Activated naive CD4-positive, alpha-beta T cell treated with anti-CD3 and anti-CD28 coated beads for 36 hours (primary cell): ENCODE measurements around the gene TRAPPC6A. TPM values are rescaled to one million over a fixed set of nuclear protein-coding genes. Genes with fewer than 3 reads are reported as not detected.
A peak's percentile ranks its signal among the peaks of the same experiment; 100 is the strongest.

Source experiments
- CTCF ChIA-PET: fragments of 350-600 bp; sonication (Branson Sonifier 250); formaldehyde crosslinking; loops from one replicate; lab custom pipeline; 2021; ENCODE audit warnings: antibody characterized with exemption; lab: Charles Lee
- DNase-seq: peaks from one replicate; pipeline ENCODE4 v3.0.0-alpha.2; 2020
- H3K27ac Mint-ChIP-seq: one replicate; pipeline ENCODE4 v1.8.0; 2021; ENCODE audit warnings: mild to moderate bottlenecking, mixed read lengths
- H3K27me3 Mint-ChIP-seq: one replicate; pipeline ENCODE4 v1.8.0; 2021; ENCODE audit warnings: low read depth, mixed read lengths
- H3K36me3 Mint-ChIP-seq: one replicate; pipeline ENCODE4 v1.8.0; 2021; ENCODE audit warnings: low read depth, mixed read lengths
- H3K4me1 Mint-ChIP-seq: one replicate; pipeline ENCODE4 v1.8.0; 2021; ENCODE audit warnings: low read depth, mixed read lengths
- H3K4me3 Mint-ChIP-seq: one replicate; pipeline ENCODE4 v1.8.0; 2021; ENCODE audit warnings: mild to moderate bottlenecking, moderate library complexity, mixed read lengths
- H3K9me3 Mint-ChIP-seq: one replicate; pipeline ENCODE4 v1.8.0; 2021; ENCODE audit warnings: mixed read lengths
- intact Hi-C: fragments of 100-400 bp; cut with micrococcal nuclease; formaldehyde crosslinking; loops from one replicate; pipeline ENCODE4 v1.15.1; 2023
- total RNA-seq, 2 experiments: library from RNA; stranded (reverse); gene quantifications; one replicate each; pipeline ENCODE4 v1.2.3, GENCODE V29; 2021

TRAPPC6A gene, protein sequence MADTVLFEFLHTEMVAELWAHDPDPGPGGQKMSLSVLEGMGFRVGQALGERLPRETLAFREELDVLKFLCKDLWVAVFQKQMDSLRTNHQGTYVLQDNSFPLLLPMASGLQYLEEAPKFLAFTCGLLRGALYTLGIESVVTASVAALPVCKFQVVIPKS
- total RNA-seq: 10 to 100 TPM; 28.1 to 28.4 TPM

- Mint-ChIP-seq H3K27me3 (no peaks in the 10 kb centered on the region), H3K4me1 (peaks cover 46% of the 10 kb centered on the region)
- intact Hi-C loops: loop anchor here (1.0 to 10.0 kb wide), 11 partner anchors 14 to 517 kb away; partner anchors contain the start of genes BCL3, CLPTM1, ERCC2 and GEMIN7
Measured at GRCh38 chr19:45177817-45178261, at the start of gene TRAPPC6A. Gene TRAPPC6A, minus strand, starts transcription at chr19:45178237. Its CDS starts 19 bp downstream, at chr19:45178218.

DNA sequence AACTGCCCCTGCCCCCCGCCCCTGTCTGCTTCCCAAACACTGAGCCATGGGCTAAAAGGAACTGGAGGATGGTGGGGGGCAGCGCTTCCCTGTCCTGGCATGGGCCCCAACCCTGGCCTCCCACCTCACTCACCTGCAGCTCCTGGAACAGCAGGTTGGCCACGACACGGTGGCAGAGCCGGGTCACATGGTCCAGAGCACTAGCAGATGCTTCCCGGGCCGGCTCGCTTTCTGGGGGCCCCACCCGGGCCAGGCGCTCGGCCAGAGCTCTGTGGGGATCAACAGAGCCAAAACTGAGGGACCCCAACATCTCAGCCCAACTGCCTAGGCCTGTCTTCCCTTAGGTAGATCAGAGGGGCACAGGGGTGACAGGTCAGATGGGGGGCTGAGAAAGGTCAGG, 46.6 kb upstream of the TRAPPC6A start:
- no peaks in the 10 kb centered on the region for H3K9me3 Mint-ChIP-seq
- DNase-seq: no peak
- H3K4me1 Mint-ChIP-seq: no peaks in the 10 kb centered on the region
- H3K36me3 Mint-ChIP-seq: no peaks in the 10 kb centered on the region
- CTCF ChIA-PET: no interaction called here
- intact Hi-C loops: no loop called here
- no peak overlapping the region for H3K4me3 Mint-ChIP-seq
- peaks cover 14% of the 10 kb centered on the region for H3K27me3 Mint-ChIP-seq
- H3K27ac Mint-ChIP-seq: no peak overlapping the region

More at GRCh38 chr19:45177817-45178261, at the start of gene TRAPPC6A:
- H3K4me3 Mint-ChIP-seq: peak within 1 kb of the TSS; percentile 80
- DNase-seq: no peak
- CTCF ChIA-PET: interaction anchor here (0.7 to 1.4 kb wide), 4 partner anchors 9 to 176 kb away, joined by 3 read pairs; partner anchors contain the start of gene CLASRP
- H3K9me3 Mint-ChIP-seq: no peaks in the 10 kb centered on the region
- H3K27ac Mint-ChIP-seq: peak within 1 kb of the TSS; percentile 86
- H3K36me3 Mint-ChIP-seq: peaks cover 2% of the 10 kb centered on the region

DNA sequence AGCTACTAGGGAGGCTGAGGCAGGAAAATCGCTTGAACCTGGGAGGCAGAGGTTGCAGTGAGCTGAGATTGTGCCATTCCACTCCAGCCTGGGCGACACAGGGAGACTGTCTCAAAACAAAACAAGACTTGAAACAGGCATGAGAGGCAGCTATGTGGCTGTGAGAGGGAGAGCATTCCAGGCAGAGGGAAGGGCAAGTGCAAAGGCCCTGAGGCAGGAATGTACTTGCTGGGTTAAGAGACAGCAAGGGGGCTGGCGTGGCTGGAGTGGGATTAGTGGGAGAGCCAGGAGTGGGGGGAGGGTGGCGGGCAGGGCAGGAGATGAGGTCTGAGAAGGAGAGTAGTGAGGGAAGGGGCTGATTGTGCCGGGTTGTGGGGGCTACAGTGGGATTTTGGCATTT, 45.8 kb upstream of the TRAPPC6A start:
- no peak overlapping the region for H3K4me3 Mint-ChIP-seq
- H3K4me1 Mint-ChIP-seq: no peaks in the 10 kb centered on the region
- CTCF ChIA-PET: no interaction called here
- intact Hi-C loops: no loop called here
- H3K36me3 Mint-ChIP-seq: no peaks in the 10 kb centered on the region
- H3K27me3 Mint-ChIP-seq: peaks cover 14% of the 10 kb centered on the region
- H3K27ac Mint-ChIP-seq: no peak overlapping the region
- no peaks in the 10 kb centered on the region for H3K9me3 Mint-ChIP-seq
- no peak for DNase-seq

DNA sequence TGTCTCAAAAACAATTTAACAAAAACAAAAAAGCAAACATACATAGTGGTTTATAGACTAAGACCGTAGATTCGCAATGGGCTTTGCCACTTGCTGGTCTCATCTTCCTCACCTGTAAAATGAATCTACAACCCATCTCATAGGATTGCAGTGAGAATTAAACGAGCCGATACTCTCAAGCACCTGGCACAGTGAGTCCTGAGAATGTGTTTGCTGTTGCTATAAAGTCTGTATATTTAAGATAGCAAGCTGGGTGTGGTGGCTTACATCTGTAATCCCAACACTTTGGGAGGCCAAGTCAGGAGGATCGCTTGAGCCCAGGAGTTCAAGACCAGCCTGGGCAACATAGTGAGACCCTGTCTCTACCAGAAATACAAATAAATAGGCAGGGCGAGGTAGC, 44.7 kb upstream of the TRAPPC6A start:
- no peak overlapping the region for H3K4me3 Mint-ChIP-seq
- CTCF ChIA-PET: interaction anchor here (0.7 kb wide), 1 partner anchor 730 kb away, joined by 4 read pairs; no protein-coding TSS in a partner anchor

DNA sequence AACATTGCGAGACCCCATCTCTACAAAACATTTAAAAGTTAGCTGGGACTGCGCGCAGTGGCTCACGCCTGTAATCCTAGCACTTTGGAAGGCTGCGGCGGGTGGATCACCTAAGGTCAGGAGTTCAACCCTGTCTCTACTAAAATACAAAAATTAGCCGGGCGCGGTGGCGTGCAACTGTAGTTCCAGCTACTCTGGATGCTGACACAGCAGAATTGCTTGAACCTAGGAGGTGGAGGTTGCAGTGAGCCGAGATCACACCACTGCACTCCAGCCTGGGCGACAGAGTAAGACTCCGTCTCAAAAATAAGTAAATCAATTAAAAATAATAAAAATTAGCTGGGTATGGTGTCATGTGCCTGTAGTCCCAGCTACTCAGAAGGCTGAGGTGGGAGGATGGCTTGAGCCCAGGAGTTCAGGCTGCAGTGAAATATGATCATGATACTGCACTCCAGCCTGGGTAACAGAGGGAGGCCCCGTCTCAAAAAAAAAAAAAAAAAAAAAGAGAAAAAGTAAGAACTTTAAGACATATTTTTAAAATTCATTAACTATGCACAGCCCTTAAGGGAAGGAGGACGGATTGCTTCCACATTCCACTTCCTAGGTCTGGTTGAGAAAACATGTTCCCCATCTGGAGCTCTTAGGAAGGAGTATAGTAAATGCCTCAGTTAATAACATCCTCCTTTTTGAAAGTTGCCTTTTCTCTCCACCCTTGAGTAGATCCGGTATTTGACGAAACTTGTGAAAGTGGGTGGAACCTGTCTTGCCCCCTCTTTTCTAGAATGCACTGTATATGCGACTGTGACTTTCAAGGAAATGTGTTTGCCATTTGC, 41.1 kb upstream of the TRAPPC6A start:
- Mint-ChIP-seq H3K9me3 (no peaks in the 10 kb centered on the region), H3K4me1 (no peaks in the 10 kb centered on the region), H3K27ac (no peak overlapping the region), H3K36me3 (no peaks in the 10 kb centered on the region), H3K27me3 (peaks cover 40% of the 10 kb centered on the region), H3K4me3 (no peak overlapping the region)
- CTCF ChIA-PET: interaction anchor here (0.6 kb wide), 1 partner anchor 68 kb away, joined by 3 read pairs; no protein-coding TSS in a partner anchor
- intact Hi-C loops: no loop called here
- no peak for DNase-seq

More for the DNA sequence above, 44.7 kb upstream of the TRAPPC6A start:
- DNase-seq: no peak
- Mint-ChIP-seq H3K27ac (no peak overlapping the region), H3K27me3 (peaks cover 23% of the 10 kb centered on the region), H3K4me1 (no peaks in the 10 kb centered on the region), H3K9me3 (no peaks in the 10 kb centered on the region), H3K36me3 (no peaks in the 10 kb centered on the region)
- intact Hi-C loops: no loop called here

DNA sequence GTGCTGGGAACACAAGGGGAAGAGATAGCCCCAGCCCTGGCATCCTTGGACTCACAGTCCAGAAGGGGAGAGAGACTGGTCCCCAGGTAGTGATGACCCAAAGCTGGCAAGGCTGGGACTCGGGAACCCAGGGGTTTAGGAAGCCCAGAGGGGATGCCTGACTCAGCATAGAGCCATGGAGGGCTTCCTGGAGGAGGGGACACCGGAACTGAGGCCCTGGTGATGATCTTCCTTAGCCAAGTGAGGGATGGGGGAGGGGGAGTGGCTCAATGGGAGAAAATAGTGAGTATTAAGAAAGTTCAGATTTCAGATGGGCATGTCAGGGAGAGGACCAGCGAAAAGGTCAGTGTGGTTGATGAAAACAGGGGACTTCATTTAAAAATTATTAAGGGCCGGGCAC, 40.4 kb upstream of the TRAPPC6A start:
- Mint-ChIP-seq H3K9me3 (no peaks in the 10 kb centered on the region), H3K4me1 (no peaks in the 10 kb centered on the region), H3K27me3 (peaks cover 43% of the 10 kb centered on the region), H3K36me3 (no peaks in the 10 kb centered on the region), H3K4me3 (no peak overlapping the region), H3K27ac (no peak overlapping the region)
- no peak for DNase-seq
- CTCF ChIA-PET: no interaction called here
- intact Hi-C loops: no loop called here

DNA sequence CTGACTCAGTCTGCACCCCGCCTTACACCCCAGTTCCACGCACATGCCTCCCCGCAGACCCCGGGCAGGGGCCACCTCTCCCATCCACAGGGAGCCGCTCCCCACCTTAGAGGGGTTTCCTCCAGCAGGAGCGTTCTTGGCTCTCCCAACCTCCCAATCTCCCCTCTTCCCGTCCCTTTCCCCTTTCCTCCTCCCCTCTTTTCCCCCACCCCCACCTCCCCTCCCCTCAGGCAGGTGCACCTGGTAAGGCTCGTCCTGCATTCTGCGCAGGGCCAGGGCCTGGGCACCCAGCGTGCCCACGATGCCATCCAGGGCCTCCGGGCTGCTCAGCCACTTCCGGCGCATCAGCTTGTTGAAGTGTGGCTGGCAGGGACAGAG, 39.9 kb upstream of the TRAPPC6A start:
- CTCF ChIA-PET: no interaction called here
- Mint-ChIP-seq H3K4me3 (no peak overlapping the region), H3K36me3 (no peaks in the 10 kb centered on the region), H3K27ac (no peak overlapping the region), H3K4me1 (no peaks in the 10 kb centered on the region), H3K9me3 (no peaks in the 10 kb centered on the region), H3K27me3 (peaks cover 45% of the 10 kb centered on the region)
- intact Hi-C loops: no loop called here
- no peak for DNase-seq

DNA sequence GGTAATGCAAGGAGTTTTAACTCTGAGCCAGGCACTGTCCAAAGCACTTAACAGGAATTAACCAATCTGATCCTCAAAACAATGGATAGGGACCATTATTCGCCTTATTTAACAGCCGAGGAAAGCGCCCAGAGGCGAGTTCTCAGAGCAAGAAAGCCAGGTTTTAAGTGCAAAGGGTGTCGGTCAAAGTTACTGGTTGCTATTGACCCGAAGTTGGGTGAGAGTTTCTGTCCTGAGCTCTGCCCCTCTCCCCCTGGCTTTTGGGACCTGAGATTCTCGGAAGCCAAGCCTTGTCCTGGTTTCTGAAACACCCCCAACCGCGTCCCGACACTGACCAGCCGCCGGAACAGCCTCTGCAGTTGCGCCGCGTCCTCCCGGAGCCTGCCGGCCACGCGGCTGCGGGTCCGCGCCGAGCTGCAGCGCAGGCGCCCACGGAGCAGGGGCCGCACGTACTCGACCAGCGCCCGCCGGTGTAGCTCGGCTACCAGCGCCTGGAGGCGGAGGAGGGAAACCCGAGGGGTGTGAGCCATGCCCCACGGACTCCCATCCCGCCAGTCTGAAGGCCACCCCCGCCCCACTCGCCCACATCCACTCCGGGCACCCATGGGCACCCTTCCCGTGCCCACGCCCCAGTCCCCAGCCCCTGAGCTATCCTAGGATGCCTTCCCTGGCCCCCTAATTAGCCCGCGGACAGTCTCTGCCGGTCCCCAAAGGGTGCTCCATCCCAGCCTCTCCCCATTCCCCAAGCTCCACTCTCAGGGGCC, 39.3 kb upstream of the TRAPPC6A start:
- Mint-ChIP-seq H3K36me3 (no peaks in the 10 kb centered on the region), H3K27ac (no peak overlapping the region), H3K27me3 (peaks cover 47% of the 10 kb centered on the region), H3K4me1 (no peaks in the 10 kb centered on the region), H3K4me3 (no peak overlapping the region), H3K9me3 (no peaks in the 10 kb centered on the region)
- intact Hi-C loops: no loop called here
- CTCF ChIA-PET: no interaction called here
- DNase-seq: no peak

DNA sequence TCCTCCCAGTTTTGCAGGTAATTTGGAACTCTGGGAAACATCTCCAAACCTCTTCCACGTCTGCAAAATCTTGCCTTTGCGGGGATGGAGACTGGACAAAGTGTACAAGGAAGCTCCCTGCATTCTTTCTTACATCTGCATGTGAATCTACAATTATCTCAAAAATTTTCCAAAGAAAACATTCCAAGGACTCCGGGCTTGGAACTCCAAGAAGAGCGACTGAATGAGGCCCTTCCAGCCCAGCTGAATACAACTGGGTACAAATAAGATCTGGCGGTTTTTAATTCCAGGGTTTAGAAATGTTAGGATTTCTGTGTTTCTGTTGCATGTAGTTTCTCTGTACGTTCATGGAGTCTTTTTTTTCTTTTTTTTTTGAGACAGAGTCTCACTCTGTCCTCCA, 38.6 kb upstream of the TRAPPC6A start:
- DNase-seq: no peak
- intact Hi-C loops: no loop called here
- no peaks in the 10 kb centered on the region for H3K36me3 Mint-ChIP-seq
- peaks cover 51% of the 10 kb centered on the region for H3K27me3 Mint-ChIP-seq
- CTCF ChIA-PET: interaction anchor here (0.6 kb wide), 1 partner anchor 121 kb away, joined by 4 read pairs; no protein-coding TSS in a partner anchor
- H3K4me3 Mint-ChIP-seq: no peak overlapping the region
- no peaks in the 10 kb centered on the region for H3K9me3 Mint-ChIP-seq
- no peak overlapping the region for H3K27ac Mint-ChIP-seq
- no peaks in the 10 kb centered on the region for H3K4me1 Mint-ChIP-seq

- H3K36me3 Mint-ChIP-seq: no peaks in the 10 kb centered on the region
- H3K9me3 Mint-ChIP-seq: no peaks in the 10 kb centered on the region
- no peak overlapping the region for H3K4me3 Mint-ChIP-seq
- CTCF ChIA-PET: no interaction called here
- no peak for DNase-seq
- no peaks in the 10 kb centered on the region for H3K4me1 Mint-ChIP-seq
- peaks cover 51% of the 10 kb centered on the region for H3K27me3 Mint-ChIP-seq
- intact Hi-C loops: no loop called here
- H3K27ac Mint-ChIP-seq: no peak overlapping the region
Measured at GRCh38 chr19:45215391-45216191, 37.6 kb upstream of the TRAPPC6A start.

GRCh38 chr19:45213031-45213430, 35.0 kb upstream of the TRAPPC6A start:
- Mint-ChIP-seq H3K27me3 (peaks cover 39% of the 10 kb centered on the region), H3K36me3 (no peaks in the 10 kb centered on the region), H3K27ac (no peak overlapping the region), H3K9me3 (no peaks in the 10 kb centered on the region), H3K4me1 (no peaks in the 10 kb centered on the region), H3K4me3 (no peak overlapping the region)
- intact Hi-C loops: no loop called here
- DNase-seq: no peak
- CTCF ChIA-PET: interaction anchor here (0.5 kb wide), 1 partner anchor 233 kb away, joined by 3 read pairs; no protein-coding TSS in a partner anchor
